Neutrophil (primary cell): ENCODE results near the gene SEMA6A.

Source experiments
- H3K27ac ChIP-seq: fragments of 200-600 bp; sonication (generic); 2 replicates; pipeline ENCODE4 v1.5.1; 2016; ENCODE audit warnings: mild to moderate bottlenecking, moderate library complexity
- H3K27me3 ChIP-seq: fragments of 200-600 bp; sonication (generic); 2 replicates; pipeline ENCODE4 v1.6.0; 2016; ENCODE audit warnings: mild to moderate bottlenecking
- H3K36me3 ChIP-seq: fragments of 200-600 bp; sonication (generic); 2 replicates; pipeline ENCODE4 v1.5.1; 2017
- H3K4me1 ChIP-seq, 2 experiments: fragments of 200-600 bp in 1 of 2; sonication (generic) in 1 of 2; 1 replicate in 1 of 2; 2 replicates in 1 of 2; pipeline versions ENCODE4 v1.5.1 to v1.6.1; 2013 to 2016; ENCODE audit warnings: low read depth in 1 of 2, low read length in 1 of 2, mild to moderate bottlenecking in 1 of 2, moderate library complexity in 1 of 2; ENCODE audit not compliant: control insufficient read depth in 1 of 2, insufficient read depth in 1 of 2
- H3K4me3 ChIP-seq, 2 experiments: fragments of 200-600 bp in 1 of 2; sonication (generic) in 1 of 2; 1 replicate in 1 of 2; 2 replicates in 1 of 2; pipeline ENCODE4 v1.5.1; 2013 to 2016; ENCODE audit warnings: low read depth in 1 of 2, low read length in 1 of 2, mild to moderate bottlenecking in 1 of 2, moderate library complexity in 1 of 2
- H3K9me3 ChIP-seq: fragments of 200-600 bp; sonication (generic); 2 replicates; pipeline ENCODE4 v1.5.1; 2016
- TF ChIP-seq, protein P1 (sequence below): fragments of 200-600 bp; sonication (generic); IDR thresholded peaks from 2 replicates; pipeline ENCODE4 v1.5.1; 2016; ENCODE audit warnings: antibody characterized with exemption

Gene SEMA6A

DNA sequence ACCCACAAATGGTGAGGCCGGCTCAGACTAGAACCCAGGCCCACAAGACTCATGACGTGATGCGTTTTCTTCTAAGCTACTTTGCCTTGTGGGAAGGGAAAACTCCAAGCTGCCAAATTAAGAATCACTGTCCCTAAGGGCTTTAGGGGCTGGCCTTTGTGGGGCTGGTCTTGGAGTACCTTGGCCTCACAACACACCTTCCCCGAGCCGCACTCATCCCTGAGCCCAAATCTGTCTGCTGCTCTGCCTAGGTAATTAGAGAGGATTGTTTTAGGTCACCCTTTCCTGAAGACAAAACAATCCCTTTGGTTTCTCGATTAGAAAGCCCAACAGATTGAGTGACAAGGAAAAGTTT is 137.3 kb downstream of the SEMA6A start:
- Histone ChIP-seq H3K27ac (no peak overlapping the region), H3K27me3 (no peaks in the 10 kb centered on the region), H3K36me3 (no peaks in the 10 kb centered on the region), H3K4me1 (peaks cover 4 to 5% of the 10 kb centered on the region in 2 experiments), H3K4me3 (no peak overlapping the region), H3K9me3 (no peaks in the 10 kb centered on the region)
- TF ChIP-seq, protein P1, sequence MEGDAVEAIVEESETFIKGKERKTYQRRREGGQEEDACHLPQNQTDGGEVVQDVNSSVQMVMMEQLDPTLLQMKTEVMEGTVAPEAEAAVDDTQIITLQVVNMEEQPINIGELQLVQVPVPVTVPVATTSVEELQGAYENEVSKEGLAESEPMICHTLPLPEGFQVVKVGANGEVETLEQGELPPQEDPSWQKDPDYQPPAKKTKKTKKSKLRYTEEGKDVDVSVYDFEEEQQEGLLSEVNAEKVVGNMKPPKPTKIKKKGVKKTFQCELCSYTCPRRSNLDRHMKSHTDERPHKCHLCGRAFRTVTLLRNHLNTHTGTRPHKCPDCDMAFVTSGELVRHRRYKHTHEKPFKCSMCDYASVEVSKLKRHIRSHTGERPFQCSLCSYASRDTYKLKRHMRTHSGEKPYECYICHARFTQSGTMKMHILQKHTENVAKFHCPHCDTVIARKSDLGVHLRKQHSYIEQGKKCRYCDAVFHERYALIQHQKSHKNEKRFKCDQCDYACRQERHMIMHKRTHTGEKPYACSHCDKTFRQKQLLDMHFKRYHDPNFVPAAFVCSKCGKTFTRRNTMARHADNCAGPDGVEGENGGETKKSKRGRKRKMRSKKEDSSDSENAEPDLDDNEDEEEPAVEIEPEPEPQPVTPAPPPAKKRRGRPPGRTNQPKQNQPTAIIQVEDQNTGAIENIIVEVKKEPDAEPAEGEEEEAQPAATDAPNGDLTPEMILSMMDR = no peak

DNA sequence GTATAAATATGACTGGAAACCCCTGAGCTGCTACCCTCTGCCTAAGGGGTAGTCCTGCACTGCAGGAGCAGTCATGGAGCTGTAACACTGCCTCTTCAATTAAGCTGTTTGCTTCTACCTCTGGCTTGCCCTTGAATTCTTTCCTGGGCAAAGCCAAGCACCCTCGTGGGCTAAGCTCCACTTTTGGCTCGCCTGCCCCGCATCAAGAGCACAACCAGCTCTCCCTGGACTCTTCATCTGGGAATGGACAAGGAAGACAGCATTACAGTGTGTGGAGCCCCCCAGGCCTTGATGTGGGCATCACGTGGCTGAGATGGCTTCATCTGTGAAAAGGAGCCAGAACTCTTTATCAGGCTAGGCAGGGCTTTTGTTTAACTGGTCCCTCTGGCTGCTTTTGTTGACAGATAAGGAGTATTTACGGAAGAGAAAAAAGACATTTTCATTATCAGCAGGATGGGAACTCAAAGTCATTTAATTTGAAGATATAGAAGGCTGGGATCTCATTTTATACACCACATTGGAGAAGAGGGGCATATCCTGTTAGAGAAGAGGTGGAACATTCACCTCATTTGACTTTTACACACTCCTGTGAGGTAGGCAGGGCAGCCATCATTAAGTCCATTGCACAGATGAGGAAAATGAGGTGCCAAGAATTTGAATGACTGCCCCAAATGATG is 137.8 kb downstream of the SEMA6A start:
- Histone ChIP-seq H3K36me3 (no peaks in the 10 kb centered on the region), H3K9me3 (no peaks in the 10 kb centered on the region), H3K27ac (no peak overlapping the region), H3K27me3 (no peaks in the 10 kb centered on the region), H3K4me1 (peaks cover 4 to 5% of the 10 kb centered on the region in 2 experiments), H3K4me3 (no peak overlapping the region)
- TF ChIP-seq, protein P1 = no peak

DNA sequence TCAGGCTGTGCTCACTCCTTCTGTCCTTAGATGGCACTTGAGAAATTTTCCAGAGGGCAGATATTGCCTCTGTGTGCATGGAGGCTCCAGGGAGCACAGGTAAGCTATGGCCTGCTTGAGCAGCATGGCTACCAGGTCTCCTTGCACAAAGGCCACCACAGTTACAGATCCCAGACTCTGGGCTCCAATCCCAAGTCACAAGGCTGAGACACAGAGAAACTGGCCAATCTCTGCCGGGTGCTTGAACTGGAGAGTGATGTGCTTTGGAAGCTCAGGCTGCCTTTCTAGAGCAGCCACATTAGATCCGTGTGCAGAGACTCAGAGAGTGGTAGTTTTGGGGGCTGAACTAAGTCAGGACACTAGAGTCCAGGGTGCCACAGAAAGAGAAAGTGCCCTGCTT is 145.7 kb downstream of the SEMA6A start:
- H3K27me3 ChIP-seq = no peaks in the 10 kb centered on the region
- no peak overlapping the region for H3K4me3 ChIP-seq
- H3K4me1 ChIP-seq = no peaks in the 10 kb centered on the region
- TF ChIP-seq, protein P1 = no peak
- H3K36me3 ChIP-seq = no peaks in the 10 kb centered on the region
- H3K27ac ChIP-seq = no peak overlapping the region
- no peaks in the 10 kb centered on the region for H3K9me3 ChIP-seq

DNA sequence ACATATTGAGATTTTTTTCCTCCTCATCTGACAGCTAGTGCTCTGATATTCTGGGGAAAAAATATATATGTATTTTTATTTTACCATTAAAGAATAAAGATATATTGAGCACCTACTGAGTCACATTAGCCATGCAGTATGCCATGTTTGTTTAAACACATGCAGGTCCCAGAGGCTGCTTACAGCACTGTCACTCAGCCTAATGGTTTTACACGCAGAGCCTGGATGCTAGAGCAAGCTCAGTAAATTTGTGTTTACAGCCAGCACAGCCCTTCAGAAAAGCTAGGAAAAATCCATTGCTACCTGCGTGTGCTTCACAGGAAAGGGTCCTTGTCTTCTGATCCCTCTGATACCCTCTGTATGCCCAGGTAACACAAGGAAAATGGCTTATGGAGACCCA is 146.2 kb downstream of the SEMA6A start:
- H3K27me3 ChIP-seq = no peaks in the 10 kb centered on the region
- H3K4me3 ChIP-seq = no peak overlapping the region
- no peaks in the 10 kb centered on the region for H3K9me3 ChIP-seq
- H3K4me1 ChIP-seq = no peaks in the 10 kb centered on the region
- H3K36me3 ChIP-seq = no peaks in the 10 kb centered on the region
- H3K27ac ChIP-seq = no peak overlapping the region
- TF ChIP-seq, protein P1 = no peak

DNA sequence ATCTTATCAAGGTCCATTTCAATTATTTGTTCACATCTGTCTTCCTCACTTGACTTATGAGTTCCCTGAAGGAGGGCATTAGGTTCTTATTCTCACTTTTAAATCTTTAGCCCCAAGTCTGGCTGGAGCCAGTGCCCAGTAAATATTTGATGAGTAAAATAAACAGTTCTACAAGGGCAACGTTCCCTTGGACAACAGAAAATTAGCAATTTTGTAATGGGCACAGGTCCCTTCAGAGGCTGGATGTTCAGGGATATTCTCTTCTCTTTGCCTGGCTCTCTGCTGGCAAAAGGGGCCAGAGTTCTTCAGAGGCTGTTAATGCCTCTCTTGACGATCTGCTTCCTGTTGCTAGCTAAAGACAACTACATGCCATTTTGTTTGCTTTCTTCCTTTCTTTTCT is 149.7 kb downstream of the SEMA6A start:
- no peaks in the 10 kb centered on the region for H3K36me3 ChIP-seq
- H3K27me3 ChIP-seq = no peaks in the 10 kb centered on the region
- H3K27ac ChIP-seq = no peak overlapping the region
- no peak overlapping the region for H3K4me3 ChIP-seq
- TF ChIP-seq, protein P1 = no peak
- no peaks in the 10 kb centered on the region for H3K9me3 ChIP-seq
- no peaks in the 10 kb centered on the region for H3K4me1 ChIP-seq

DNA sequence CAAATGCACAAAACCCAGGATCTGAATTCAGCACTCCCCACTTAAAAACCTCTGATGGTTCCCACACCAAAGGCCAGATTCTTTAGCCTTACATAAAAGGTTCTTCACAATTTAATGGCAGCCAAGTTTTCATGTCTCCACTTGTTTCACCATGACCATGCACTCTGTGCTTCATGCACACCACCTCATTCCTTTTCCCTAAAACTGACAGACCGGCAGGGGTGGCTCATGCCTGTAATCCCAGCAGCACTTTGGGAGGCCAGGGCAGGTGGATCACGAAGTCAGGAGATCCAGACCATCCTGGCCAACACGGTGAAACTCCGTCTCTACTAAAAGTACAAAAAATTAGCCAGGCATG is 150.4 kb downstream of the SEMA6A start:
- Histone ChIP-seq H3K27me3 (no peaks in the 10 kb centered on the region), H3K4me3 (no peak overlapping the region), H3K4me1 (no peaks in the 10 kb centered on the region), H3K36me3 (no peaks in the 10 kb centered on the region), H3K27ac (no peak overlapping the region), H3K9me3 (no peaks in the 10 kb centered on the region)
- TF ChIP-seq, protein P1 = no peak
